Measurements from ENCODE around the gene MRPL58.
A peak's percentile ranks its signal among the peaks of the same experiment; 100 is the strongest.

Gene MRPL58

DNA sequence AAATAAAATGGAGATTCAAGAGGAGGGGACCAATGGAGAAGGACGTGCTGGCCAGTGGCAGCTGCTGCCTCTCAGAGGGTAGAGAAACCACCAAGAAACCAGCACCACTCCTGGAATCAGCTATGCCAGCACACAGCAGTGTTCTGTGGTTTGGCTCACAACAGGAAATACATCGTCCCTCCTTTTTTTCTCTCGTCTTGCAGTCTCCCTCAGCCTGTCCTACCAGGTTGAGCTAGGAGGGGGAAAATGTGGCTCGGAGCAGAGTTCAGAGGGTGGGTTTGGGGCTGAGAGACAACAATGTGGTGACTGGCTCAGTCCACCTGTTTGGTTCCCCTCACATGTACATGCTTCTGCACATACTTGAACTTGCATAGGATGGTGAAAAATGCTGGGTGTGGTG, 55.4 kb downstream of the MRPL58 start:
- FAIRE-seq: no peak

GRCh38 chr17:75068750-75069149, 56.3 kb downstream of the MRPL58 start:
- DNase-seq (ENCODE audit: insufficient read length, low spot score) (no peak), FAIRE-seq (no peak)

More for the DNA sequence above, 55.4 kb downstream of the MRPL58 start:
- no peak for DNase-seq (ENCODE audit: insufficient read length, low spot score)

GRCh38 chr17:75069783-75070182, 57.3 kb downstream of the MRPL58 start:
- DNase-seq (ENCODE audit: insufficient read length, low spot score) (peak; percentile 74), FAIRE-seq (no peak)

Measured in HTR-8/SVneo (cell line).